Osteoblast (primary cell): ENCODE results near the gene SLC13A3. TPM values are rescaled to one million over a fixed set of nuclear protein-coding genes. Genes with fewer than 3 reads are reported as not detected.

Experiments
- DNase-seq: peaks from one replicate; pipeline ENCODE4 v3.0.0; 2011; ENCODE audit warnings: low spot score, mixed read lengths; ENCODE audit not compliant: insufficient read length; ENCODE audit errors: missing footprints
- H2AFZ ChIP-seq: 2 replicates; pipeline ENCODE4 v1.6.0; 2011; ENCODE audit warnings: mild to moderate bottlenecking, low read length
- H3K27ac ChIP-seq: 2 replicates; pipeline ENCODE4 v1.5.1; 2011; ENCODE audit warnings: mild to moderate bottlenecking, low read depth, low read length, moderate library complexity
- H3K27me3 ChIP-seq: 2 replicates; pipeline ENCODE4 v1.6.0; 2012; ENCODE audit warnings: mild to moderate bottlenecking, control low read depth, inconsistent platforms, low read length, moderate library complexity; ENCODE audit not compliant: insufficient read depth
- H3K36me3 ChIP-seq: 2 replicates; pipeline ENCODE4 v1.5.1; 2011; ENCODE audit warnings: mild to moderate bottlenecking, low read length, control low read depth, moderate library complexity; ENCODE audit not compliant: insufficient read depth
- H3K4me1 ChIP-seq: 2 replicates; pipeline ENCODE4 v1.5.1; 2011; ENCODE audit warnings: mild to moderate bottlenecking, low read length, control low read depth, moderate library complexity; ENCODE audit not compliant: insufficient read depth
- H3K4me2 ChIP-seq: 2 replicates; pipeline ENCODE4 v1.6.0; 2011; ENCODE audit warnings: mild to moderate bottlenecking, low read length; ENCODE audit not compliant: insufficient read depth
- H3K4me3 ChIP-seq: fragments of 200-600 bp; sonication (generic); 3 replicates; pipeline ENCODE4 v1.5.1; 2012; ENCODE audit warnings: mild to moderate bottlenecking, low read length, inconsistent platforms; ENCODE audit not compliant: insufficient read depth
- H3K79me2 ChIP-seq: 2 replicates; pipeline ENCODE4 v1.6.0; 2012; ENCODE audit warnings: mild to moderate bottlenecking, low read length, control low read depth, inconsistent platforms; ENCODE audit not compliant: insufficient read depth
- H3K9me3 ChIP-seq: 2 replicates; pipeline ENCODE4 v1.5.1; 2011; ENCODE audit warnings: low read depth, low read length, control low read depth
- H4K20me1 ChIP-seq: 2 replicates; pipeline ENCODE4 v1.6.0; 2012; ENCODE audit warnings: mild to moderate bottlenecking, low read length, control low read depth; ENCODE audit not compliant: insufficient read depth
- total RNA-seq: library from RNA; depleted of rRNA; stranded (reverse); fragments of >200 nt; gene quantifications from 2 replicates; pipeline ENCODE4 v1.2.3, GENCODE V29; 2012
- TF ChIP-seq, protein P1 (sequence below): IDR thresholded peaks from 2 replicates; pipeline ENCODE4 v1.5.1; 2011; ENCODE audit warnings: mild to moderate bottlenecking, low read depth, low read length, moderate library complexity; ENCODE audit errors: extremely low read depth

The SLC13A3 gene
- total RNA-seq, 1 donor: 1.8 TPM

DNA sequence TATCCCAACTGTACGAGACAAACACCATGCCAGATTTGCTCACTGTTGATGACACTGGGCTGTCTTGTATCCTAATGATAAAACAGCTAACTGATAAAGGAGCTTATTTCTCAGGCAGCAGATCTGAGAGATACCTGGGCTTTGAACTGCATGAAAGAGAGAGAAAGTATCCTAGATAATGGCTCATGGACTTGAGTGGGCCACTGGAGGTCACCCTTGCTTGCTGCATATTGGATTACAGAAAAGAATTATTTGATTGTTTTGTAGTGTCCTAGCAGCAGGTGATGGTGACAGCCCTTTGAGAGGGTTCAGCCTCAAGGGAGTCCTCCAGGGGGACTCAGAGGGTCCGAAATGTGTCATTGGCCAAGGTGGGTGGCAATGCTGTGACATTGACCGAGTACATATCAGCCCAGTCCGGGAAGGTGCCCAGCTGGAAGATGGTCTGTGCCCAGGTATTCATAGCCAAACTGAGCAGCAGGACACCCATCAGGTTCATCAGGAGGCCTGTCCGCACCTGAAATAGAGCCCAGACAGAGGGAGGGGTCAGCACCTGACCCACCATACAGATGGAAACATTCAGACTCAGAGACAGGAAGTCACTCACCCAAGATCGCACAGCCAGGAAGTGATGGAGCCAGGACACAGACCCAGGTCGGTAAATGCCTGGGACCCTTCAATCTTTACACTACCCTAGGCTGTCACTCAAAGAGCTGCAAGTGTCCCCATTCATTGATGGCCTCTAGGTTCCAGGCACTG, 91.4 kb downstream of the SLC13A3 start:
- no peaks in the 10 kb centered on the region for H4K20me1 ChIP-seq
- H2AFZ ChIP-seq: no peak overlapping the region
- DNase-seq: no peak
- H3K4me2 ChIP-seq: no peak overlapping the region
- H3K27ac ChIP-seq: no peak overlapping the region
- H3K4me3 ChIP-seq: no peak overlapping the region
- no peaks in the 10 kb centered on the region for H3K27me3 ChIP-seq
- H3K4me1 ChIP-seq: peaks cover 23% of the 10 kb centered on the region
- TF ChIP-seq, protein P1, sequence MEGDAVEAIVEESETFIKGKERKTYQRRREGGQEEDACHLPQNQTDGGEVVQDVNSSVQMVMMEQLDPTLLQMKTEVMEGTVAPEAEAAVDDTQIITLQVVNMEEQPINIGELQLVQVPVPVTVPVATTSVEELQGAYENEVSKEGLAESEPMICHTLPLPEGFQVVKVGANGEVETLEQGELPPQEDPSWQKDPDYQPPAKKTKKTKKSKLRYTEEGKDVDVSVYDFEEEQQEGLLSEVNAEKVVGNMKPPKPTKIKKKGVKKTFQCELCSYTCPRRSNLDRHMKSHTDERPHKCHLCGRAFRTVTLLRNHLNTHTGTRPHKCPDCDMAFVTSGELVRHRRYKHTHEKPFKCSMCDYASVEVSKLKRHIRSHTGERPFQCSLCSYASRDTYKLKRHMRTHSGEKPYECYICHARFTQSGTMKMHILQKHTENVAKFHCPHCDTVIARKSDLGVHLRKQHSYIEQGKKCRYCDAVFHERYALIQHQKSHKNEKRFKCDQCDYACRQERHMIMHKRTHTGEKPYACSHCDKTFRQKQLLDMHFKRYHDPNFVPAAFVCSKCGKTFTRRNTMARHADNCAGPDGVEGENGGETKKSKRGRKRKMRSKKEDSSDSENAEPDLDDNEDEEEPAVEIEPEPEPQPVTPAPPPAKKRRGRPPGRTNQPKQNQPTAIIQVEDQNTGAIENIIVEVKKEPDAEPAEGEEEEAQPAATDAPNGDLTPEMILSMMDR: peak; percentile 8
- H3K36me3 ChIP-seq: no peaks in the 10 kb centered on the region
- no peaks in the 10 kb centered on the region for H3K79me2 ChIP-seq
- no peaks in the 10 kb centered on the region for H3K9me3 ChIP-seq

DNA sequence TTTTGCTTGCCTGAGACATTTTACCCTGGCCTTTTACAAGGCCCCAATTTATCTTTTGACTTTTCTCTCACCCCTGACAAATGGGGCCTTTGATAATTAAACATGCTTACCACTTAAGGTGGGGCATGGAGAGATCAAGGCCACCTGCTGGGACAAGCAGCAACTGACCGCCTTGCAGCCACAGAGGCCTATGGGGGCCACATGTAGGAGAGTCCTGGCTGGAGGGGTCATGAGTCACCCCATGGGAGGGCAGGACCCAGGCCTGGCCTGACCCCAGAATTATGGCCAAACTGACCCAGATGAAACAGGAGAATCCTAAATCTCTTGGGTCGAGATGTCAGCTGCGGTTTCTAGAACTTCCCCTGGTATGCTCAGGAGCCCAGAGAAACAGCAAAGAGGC, 92.3 kb downstream of the SLC13A3 start:
- H2AFZ ChIP-seq: no peak overlapping the region
- no peak for DNase-seq
- H3K4me1 ChIP-seq: peaks cover 23% of the 10 kb centered on the region
- TF ChIP-seq, protein P1: no peak
- no peaks in the 10 kb centered on the region for H3K79me2 ChIP-seq
- no peaks in the 10 kb centered on the region for H3K27me3 ChIP-seq
- H3K36me3 ChIP-seq: no peaks in the 10 kb centered on the region
- peak overlapping the region; percentile 11 for H3K4me2 ChIP-seq
- no peaks in the 10 kb centered on the region for H4K20me1 ChIP-seq
- H3K9me3 ChIP-seq: no peaks in the 10 kb centered on the region
- H3K4me3 ChIP-seq: no peak overlapping the region
- peak overlapping the region; percentile 20 for H3K27ac ChIP-seq

DNA sequence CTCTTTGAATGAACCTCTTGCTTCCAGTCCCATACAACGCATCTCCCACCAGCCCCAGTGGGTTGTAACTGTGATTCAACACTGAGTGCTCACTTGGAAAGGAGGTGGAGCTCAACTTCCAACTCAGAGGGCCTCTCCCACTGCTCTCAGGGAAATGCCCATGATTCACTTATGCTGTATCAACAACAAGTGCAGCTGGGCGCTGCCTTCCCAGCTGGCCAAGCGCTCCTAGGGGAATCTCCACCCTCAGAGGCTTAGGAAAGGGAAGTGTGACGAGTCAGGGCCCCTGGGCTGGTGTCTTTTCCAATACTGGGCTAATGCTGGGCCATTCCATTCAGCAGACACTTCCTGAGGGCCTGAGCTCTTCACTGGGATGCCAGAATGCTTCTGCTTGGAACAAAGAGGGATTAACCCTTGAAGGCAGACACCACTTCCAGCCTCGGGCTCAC, 92.7 kb downstream of the SLC13A3 start:
- Histone ChIP-seq H3K27me3 (no peaks in the 10 kb centered on the region), H4K20me1 (no peaks in the 10 kb centered on the region), H3K4me3 (no peak overlapping the region), H3K27ac (peak overlapping the region; percentile 20), H3K79me2 (no peaks in the 10 kb centered on the region), H3K4me1 (peaks cover 23% of the 10 kb centered on the region), H3K36me3 (no peaks in the 10 kb centered on the region), H3K4me2 (peak overlapping the region; percentile 11), H2AFZ (peak overlapping the region; percentile 6), H3K9me3 (no peaks in the 10 kb centered on the region)
- peak; percentile 93 for DNase-seq
- TF ChIP-seq, protein P1: no peak

DNA sequence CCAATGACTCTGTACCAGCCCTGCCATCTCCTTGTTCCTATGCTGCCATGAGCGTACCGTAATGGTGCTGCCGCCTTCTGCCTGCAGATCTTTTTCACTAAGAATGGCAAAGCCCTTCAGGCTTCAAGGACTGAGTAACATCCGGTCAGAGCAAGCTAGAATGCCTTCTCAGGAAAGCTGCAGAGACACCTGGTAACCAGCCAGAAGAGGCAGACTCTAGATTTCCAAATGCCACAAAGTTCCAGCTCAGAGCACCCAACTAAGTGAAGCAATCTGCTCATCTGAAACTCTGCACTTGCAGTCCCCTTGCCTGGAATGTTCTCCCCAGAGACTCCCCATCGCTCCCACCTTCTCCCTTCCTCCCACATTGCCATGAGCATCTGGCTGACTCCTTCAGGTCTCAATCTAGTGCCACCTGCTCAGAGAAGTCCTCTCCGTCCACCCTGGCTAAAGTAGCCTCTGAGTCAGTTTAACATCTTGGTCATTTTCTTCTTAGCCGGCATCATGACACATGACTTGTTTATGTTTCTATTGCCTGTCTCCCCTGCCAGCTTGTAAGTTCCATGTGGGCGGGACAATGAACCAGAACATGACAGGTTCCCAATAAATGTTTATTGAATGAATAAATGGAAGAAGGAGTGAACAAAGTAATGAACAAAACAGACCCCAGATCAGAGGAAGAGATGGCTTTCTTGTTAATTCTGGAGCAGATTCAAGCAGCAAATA, 93.9 kb downstream of the SLC13A3 start:
- Histone ChIP-seq H3K36me3 (no peaks in the 10 kb centered on the region), H3K4me2 (peak overlapping the region; percentile 4), H4K20me1 (no peaks in the 10 kb centered on the region), H2AFZ (no peak overlapping the region), H3K27me3 (no peaks in the 10 kb centered on the region), H3K27ac (peak overlapping the region; percentile 21), H3K4me1 (peaks cover 22% of the 10 kb centered on the region), H3K4me3 (no peak overlapping the region), H3K9me3 (no peaks in the 10 kb centered on the region), H3K79me2 (no peaks in the 10 kb centered on the region)
- TF ChIP-seq, protein P1: no peak
- DNase-seq: no peak
